ENCODE measurements around the gene EWSR1.

Gene EWSR1

DNA sequence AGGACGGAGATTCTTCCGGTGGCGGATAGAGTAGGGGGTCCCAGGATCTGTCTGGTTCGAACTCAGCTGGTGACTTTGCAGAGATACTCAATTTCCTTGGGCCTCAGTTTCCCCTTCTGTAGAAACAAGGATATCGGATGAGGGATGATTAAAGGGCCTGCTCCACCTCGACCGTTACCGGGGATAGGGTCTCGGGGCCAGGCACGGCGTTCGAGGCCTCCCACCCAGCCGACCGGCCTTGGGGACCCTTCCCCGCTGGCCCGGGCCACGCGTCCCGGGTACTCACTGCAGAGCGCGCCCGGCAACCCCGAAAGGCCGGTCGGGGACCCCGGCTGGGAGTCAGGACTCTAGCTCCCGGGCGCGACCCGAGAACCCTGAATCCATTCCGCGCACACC is 608 bp upstream of the EWSR1 start:
- no peak for DNase-seq (ENCODE audit: insufficient read length, low spot score)

DNA sequence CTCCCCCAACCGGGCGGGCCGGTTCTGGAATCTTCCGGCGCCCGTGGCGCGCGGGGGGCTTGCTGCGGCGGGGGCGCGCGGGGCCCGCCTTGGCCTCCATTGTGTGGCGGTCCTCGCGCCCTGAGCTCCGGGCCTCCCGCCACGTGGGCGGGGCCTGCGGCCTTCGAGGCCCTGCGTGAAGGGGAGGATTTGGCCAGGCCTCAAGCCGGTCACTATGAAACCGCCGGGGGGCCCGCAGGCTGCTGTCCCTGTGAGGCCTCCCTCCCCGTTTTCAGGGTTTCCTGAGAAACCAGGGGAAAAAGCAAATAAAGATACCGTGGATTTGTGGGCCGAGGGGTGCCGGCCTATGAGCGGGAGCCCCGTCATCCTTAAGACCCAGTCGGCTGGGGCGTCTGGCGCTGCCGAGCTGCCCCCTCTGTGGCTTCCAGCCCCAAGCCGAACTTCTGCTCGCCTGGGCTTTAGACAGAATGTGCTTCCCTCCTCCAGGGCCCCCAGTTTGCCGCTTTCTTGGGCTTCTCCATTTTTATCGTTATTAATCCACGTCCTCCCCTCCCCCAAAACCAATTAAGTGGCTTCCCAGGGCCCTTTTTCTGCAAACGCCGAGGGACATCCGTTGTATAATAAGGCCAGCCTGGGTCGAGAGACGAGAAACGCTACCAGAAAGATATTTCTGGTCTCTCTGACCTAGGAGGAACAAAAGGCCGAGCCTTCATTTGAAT is 602 bp downstream of the EWSR1 start:
- DNase-seq (ENCODE audit: insufficient read length, low spot score) (no peak), FAIRE-seq (no peak)

More for the DNA sequence above, 608 bp upstream of the EWSR1 start:
- peak; percentile 23 for FAIRE-seq

DNA sequence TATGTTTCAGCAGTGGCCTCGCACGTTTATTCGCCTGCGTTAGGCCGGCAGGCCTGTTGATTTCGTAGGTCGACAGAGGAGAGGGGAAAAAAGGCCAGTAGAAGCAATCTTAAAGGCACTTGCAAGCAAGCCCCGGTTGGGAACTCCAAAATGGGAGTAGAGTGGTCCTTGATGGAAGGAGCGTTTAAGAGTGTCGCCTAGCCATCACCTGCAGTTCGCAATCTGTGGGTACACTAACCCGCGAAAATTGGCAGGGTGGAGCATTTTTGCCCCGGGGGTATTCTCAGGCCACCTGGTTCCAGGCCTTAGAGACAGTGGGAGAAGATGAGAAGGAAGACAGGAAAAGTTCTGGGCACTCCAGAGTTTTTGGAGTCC is 1.1 kb downstream of the EWSR1 start:
- DNase-seq (ENCODE audit: insufficient read length, low spot score), result no peak
- peak; percentile 8 for FAIRE-seq

DNA sequence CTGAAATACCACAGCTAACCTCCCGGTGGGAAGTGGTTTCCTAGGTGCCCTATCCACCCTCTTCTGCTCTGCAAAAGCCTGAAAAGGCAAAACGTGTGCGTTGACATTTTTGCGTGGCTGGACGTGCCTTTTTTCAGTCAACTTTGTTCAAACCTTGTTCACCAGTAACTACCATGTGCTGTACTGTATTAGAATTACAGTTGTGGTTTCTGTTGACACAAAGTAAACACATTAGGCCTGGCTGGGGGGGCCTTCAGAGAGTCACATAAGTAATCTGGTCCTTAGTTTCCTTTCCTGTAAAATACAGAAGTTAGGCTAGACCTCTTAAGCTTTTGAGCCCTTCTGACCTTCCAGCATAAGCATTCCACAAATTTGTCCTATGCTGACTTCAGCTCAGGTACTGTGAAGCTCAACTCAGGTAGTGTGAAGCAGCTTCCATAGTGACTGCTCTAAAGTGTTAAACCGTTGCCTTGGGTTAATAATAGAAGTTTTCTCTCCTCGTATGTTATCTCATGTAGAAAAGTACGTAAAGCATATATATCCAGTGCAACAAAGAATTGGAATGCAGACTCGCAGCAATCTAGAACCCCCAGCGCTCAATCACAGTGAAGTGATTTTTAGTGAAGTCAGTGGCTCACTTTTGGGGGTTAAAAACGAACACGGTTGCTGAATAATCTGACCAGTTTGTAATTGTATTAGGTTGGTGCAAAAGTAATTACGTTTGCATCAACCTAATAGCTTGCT is 1.8 kb downstream of the EWSR1 start:
- FAIRE-seq, result peak; percentile 33

DNA sequence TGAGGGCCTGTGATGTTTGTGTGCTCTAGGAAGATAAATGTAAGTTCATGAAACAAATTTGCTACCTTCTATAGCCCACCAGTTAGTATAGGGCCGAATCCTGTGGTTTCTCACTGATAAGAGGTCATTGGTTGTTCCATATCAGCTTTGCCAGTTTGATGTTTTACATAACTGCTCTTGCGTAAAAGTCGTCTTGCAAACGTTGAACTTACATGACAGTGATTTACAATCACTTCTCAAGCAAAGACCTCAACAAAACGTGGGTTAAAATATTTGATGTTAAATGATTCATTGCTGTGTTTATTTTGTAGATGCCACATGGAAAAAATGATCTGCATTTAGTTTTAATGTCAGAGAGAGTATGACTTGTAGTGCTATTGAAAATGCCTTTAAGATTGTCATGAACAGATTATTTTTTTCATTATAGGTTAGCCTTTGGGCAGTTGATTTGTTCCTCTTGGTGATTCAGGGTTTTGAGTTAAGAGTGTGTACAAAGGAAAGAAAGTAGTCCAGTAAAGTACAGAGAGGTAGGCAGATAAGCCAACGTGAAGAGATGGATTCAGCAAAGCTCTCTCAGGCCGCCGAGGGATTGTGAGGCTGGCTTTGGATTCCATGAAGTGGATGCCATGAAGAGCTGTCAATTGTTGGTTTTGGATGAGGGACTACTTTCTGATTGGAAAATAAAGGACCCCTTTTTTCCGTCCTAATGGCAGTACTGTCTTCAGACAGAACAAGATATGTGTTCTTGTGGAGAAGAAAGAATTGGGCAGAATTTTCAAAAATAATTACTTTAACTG is 2.6 kb downstream of the EWSR1 start:
- peak; percentile 76 for FAIRE-seq
- no peak for DNase-seq (ENCODE audit: insufficient read length, low spot score)

More for the DNA sequence above, 1.8 kb downstream of the EWSR1 start:
- DNase-seq (ENCODE audit: insufficient read length, low spot score), result no peak

DNA sequence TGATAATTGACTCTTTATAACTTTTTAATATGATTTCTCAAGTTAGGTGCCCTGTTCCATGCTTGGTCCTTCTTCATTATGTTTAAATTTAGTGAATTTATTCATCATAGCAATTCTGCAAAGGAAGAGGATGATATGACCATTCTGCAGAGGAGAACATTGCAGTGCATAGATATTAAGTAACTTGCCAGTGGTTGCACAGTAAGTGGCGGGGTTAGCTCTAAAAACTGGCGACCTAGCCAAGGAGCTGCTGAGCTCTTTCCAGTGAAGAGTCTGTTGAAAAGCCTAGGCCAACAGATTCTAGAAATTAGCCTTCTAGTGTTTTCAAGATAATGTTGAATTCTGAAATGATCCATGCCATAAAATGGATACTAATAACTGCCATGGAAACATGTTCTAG is 4.6 kb downstream of the EWSR1 start:
- no peak for DNase-seq (ENCODE audit: insufficient read length, low spot score)

DNA sequence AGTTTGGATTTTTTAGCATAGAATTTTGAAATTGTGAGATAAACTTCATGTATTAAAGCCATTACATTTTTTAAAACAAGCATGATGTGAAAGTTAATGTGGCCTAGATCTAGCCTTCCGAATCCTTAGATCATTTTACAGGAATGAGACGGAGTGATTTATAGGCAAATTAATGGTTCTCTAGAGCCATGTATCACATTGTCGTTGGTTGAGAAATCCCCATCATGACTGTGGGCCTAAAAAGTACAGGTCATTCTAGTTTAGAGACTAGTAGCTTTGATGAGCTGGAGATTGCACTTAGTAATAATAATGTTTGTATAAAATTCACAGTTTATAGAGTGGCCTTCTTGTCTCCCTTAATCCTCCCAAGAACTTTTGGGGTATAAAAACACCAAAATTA is 7.1 kb downstream of the EWSR1 start:
- DNase-seq (ENCODE audit: insufficient read length, low spot score), result no peak
- no peak for FAIRE-seq

More for the DNA sequence above, 4.6 kb downstream of the EWSR1 start:
- FAIRE-seq, result no peak

DNA sequence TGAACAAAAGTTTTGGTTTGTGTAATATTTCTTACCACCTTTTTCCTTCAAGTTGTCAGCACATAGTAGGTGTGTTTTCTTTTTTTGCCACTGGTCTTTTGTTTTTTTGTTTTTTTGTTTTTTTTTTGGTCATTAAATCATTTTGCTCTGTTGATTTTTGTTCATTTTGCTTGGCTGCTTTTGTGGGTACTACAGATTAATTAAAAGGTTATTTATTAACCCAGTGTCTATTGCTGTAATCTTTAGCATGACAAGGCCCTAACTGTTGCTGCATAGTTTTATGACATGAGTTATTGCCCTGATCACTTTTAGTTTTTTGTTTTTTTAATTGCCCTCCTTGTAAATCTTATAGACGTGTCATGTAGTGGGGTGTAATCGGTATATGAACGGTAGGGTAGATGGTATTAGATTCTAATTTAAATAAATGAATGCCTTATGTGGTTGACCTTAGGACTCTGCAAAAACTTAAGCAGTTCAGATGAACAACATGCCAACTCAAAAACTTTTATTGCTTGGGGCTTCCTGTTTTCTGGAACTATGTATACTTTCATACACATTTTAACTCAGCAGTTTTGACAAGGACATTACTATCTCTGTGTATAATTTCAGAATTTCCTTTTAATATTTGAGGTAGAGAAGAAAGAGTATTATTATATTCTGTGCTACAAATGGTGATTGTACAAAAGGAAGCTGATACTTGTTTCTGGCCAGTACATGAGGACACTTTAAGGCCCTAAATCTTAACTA is 7.9 kb downstream of the EWSR1 start:
- DNase-seq (ENCODE audit: insufficient read length, low spot score) (no peak), FAIRE-seq (peak; percentile 23)

DNA sequence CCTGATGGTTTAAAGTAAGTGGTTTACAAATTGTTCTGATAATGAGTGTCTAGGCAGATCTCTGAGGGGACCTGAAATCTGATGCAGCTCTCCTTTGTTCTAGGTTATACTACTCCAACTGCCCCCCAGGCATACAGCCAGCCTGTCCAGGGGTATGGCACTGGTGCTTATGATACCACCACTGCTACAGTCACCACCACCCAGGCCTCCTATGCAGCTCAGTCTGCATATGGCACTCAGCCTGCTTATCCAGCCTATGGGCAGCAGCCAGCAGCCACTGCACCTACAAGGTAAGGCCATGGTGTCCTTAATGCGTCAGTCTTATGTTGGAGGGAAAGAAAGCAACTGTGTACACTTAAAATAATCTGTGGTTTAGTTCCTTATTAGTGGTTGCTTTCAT is 9.9 kb downstream of the EWSR1 start:
- DNase-seq (ENCODE audit: insufficient read length, low spot score) (no peak), FAIRE-seq (no peak)

DNA sequence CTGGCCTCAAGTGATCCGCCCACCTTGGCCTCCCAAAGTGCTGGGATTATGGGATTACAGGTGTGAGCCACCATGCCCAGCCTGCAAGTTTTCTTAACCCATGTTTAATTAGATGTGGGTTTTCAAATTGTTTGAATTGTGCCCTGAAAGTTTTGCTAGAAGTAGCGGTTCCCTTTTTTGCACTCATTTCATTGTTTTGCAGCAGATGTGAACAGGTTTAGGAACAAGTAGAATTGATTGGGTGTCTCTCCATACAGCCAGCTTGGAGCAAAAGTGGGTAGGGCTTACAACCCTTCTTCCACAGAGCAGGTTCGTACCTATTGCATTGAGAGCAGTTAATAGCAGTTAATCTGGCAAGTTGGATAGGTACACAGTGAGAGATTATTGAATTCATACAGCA is 16.1 kb downstream of the EWSR1 start:
- no peak for DNase-seq (ENCODE audit: insufficient read length, low spot score)
- no peak for FAIRE-seq

DNA sequence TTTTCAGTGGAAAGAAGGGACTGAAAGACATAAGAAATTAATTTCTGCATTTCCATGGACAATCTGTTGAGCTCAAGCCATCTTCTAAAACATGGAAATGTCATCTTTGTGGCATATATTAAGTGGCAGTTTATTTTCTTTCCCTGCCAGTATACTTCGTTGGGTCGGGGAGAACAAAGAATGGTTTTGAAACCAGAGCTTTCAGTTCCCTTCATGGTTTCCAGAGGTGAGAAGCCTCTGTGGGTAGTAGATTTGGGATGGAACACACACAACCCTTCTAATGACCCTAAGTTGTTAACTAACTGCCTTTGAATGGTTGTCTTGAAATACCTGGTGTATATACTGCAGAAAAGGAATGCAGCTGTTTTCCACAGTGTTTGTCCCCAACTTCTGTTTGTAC is 20.8 kb downstream of the EWSR1 start:
- no peak for FAIRE-seq
- no peak for DNase-seq (ENCODE audit: insufficient read length, low spot score)

DNA sequence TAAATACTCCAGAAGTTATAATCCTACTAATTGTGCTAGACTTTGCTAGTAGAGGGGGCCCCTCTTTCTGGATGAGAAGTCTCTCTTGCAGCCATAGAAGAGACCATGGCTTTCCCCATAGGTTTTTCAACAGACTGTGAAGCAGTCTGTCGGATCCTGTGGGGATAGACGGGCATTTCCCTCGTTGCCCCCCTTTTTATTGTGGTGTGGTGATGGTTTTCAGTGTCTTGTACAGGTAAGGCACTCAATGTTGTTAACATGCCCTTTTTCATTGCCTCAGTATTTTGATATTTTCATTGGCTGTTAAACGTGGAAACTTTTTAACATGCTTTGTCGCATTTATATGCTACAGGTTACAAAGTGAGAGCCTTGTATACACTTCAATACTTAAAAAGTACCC is 22.0 kb downstream of the EWSR1 start:
- no peak for FAIRE-seq
- no peak for DNase-seq (ENCODE audit: insufficient read length, low spot score)

DNA sequence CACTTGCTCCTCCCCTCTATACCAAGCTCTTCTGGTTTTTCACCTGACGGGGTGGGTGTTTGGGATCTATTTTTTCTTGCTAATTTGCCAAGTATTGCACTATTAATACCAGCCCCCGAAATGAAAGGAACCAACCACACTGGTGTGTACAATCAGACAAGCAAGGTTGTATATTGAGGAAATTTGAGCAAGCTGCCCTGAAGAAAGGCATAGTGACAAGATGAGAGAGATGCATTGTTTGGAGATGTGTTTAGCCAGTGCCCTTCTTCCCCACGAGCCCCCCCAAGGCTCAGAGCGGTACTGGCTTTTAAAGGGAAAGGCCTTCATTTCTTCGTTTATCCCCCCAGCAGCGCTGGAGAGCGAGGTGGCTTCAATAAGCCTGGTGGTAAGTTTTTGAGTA is 23.1 kb downstream of the EWSR1 start:
- no peak for FAIRE-seq
- DNase-seq (ENCODE audit: insufficient read length, low spot score), result no peak

DNA sequence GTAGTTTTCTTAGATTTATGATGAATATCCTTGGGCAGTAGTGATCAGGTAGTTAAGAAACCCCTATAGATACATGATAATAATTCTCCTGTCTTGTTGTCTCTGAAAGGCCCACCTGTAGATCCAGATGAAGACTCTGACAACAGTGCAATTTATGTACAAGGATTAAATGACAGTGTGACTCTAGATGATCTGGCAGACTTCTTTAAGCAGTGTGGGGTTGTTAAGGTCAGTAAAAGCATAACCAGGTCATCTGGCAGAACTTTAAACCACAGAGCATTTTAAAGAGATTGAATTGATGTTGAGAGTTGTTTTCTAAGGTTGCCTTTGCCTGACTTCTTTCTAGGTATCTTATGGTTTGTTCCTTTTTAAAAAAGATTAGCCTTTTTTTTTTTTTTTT is 24.3 kb downstream of the EWSR1 start:
- FAIRE-seq (no peak), DNase-seq (ENCODE audit: insufficient read length, low spot score) (no peak)

DNA sequence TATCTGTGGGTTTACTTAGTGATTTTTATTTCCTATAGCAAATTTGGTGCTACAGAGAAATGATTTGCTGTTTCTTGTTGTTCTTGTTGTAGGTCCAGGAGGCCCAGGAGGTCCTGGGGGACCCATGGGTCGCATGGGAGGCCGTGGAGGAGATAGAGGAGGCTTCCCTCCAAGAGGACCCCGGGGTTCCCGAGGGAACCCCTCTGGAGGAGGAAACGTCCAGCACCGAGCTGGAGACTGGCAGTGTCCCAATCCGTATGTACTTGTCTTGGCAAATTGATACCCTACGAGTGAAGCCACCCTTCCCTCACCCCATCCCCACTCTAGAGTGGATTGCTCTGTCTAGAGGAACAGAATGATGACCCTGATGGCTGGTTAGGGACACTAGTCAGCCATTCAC is 30.6 kb downstream of the EWSR1 start:
- DNase-seq (ENCODE audit: insufficient read length, low spot score), result no peak
- no peak for FAIRE-seq

DNA sequence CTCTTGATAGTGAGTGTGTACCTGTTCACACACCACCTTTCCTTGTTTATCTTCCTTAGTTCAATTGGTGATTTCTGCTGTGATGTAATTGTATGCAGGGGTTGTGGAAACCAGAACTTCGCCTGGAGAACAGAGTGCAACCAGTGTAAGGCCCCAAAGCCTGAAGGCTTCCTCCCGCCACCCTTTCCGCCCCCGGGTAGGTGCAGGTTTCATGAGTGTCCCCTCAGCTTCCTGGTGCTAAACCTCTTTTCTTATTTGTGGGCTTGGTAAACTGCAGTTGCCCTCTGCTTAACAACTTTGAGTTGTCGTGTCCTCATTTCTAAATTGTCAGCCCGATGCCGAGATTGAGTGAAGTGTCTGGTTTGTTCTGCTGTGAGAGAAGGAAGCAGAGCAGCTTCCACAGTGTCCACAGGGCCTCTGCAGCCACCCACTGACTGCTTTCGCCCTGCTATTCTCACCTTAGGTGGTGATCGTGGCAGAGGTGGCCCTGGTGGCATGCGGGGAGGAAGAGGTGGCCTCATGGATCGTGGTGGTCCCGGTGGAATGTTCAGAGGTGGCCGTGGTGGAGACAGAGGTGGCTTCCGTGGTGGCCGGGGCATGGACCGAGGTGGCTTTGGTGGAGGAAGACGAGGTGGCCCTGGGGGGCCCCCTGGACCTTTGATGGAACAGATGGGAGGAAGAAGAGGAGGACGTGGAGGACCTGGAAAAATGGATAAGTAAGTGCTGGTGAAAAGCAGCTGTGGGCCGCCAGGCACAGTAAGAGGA is 31.2 kb downstream of the EWSR1 start:
- FAIRE-seq (no peak), DNase-seq (ENCODE audit: insufficient read length, low spot score) (no peak)

DNA sequence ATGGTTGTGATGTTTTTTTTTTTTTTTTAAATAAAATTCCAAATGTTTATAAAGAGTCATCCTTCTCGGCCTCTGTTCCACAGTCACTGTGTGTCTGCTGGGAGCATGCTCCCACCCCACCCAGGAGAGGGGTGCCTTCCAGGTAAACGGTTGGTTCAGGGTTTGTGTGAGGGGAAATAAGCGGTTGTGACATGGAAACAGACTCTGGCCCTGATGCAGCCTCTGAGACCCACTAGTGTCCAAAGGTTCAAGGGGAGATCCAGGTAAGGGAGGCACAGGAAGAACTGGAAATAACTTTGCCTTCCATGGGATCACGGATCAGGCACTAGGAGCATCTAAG is 32.4 kb downstream of the EWSR1 start:
- DNase-seq (ENCODE audit: insufficient read length, low spot score), result no peak
- no peak for FAIRE-seq

DNA sequence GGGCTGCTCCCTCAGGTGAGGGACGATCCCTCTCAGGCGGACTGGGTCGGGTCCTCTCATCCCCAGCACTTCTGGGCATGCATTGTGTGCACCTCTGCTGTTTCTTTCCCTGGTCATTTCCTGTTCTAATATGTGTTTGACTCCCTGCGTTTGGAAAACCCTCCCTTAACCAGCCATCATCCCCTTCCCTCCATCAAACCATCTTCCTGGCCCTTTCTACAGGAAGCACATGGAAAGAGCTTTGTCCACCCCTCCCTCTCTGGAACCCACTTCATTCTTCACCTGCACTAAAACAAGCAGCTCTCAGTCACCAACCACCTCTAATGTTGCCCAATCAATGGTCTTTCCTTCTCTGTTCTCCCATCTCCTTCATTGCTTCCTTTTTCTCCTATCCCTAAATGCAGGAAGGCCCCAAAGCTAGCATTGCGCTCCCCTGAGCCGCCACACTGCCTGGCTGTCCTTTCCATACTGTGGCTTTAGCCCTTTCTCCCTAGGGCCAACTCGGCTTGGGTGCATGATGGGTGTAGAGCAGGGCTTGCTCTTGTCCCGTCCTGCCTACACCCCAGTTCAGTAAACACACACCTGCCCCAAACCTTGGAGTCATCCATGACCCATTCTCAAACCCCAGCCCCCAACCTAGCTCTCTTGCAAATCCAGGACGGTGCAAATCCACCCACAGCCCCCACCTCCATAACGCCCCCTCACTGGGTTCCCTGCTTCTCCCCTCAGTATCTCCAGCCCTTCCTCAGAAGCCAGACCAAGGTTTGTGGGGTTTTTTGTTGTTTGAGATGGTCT is 32.9 kb downstream of the EWSR1 start:
- DNase-seq (ENCODE audit: insufficient read length, low spot score) (no peak), FAIRE-seq (no peak)

DNA sequence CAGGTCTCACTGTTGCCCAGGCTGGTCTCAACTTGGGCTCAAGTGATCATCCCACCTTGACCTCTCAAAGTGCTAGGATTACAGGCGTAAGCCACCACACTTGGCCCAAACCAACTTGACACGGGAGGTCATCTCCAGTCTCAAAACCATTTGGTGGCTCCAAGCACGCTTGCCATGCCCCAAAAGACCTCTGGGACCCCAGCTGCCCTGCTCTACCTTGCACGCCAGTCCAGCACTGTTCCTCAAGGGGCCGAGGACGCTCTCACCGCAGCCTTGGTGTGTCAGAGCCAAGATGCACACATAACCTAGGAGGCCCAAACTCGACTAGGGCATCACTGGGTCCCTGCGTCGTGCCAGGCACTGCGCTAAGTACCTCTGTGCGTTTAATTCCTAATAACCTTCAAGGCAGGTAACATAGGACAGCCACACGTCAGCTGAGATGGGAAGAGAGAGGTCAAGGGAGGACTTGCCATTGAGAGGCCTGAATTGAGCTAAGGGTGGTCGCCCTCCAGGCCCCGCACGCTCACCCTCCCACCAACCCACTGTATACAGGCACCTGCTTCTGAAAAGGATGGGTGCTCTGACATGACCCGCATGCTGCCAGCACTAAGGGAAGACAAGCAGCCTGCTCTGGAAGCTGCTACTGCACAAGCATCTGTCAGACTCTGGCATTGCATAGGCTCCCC is 33.8 kb downstream of the EWSR1 start:
- no peak for FAIRE-seq
- no peak for DNase-seq (ENCODE audit: insufficient read length, low spot score)

Measured in GM19239 (cell line).